ENCODE measurements around the gene SCAMP2.
A peak's percentile ranks its signal among the peaks of the same experiment; 100 is the strongest.

The SCAMP2 gene

GRCh38 chr15:74858369-74858740 lies 14.8 kb downstream of the SCAMP2 start:
- no peak for DNase-seq (ENCODE audit: low read depth)

- no peak for DNase-seq (ENCODE audit: low read depth)
Observed at GRCh38 chr15:74857671-74858368, 15.3 kb downstream of the SCAMP2 start.

- DNase-seq (ENCODE audit: low read depth), result no peak
Observed at GRCh38 chr15:74857082-74857655, 16.0 kb downstream of the SCAMP2 start.

- DNase-seq (ENCODE audit: low read depth), result no peak
Observed at GRCh38 chr15:74856537-74856936, 16.6 kb downstream of the SCAMP2 start.

GRCh38 chr15:74855857-74856256 lies 17.3 kb downstream of the SCAMP2 start:
- DNase-seq (ENCODE audit: low read depth), result no peak

- no peak for DNase-seq (ENCODE audit: low read depth)
Observed at GRCh38 chr15:74854453-74855022, 18.6 kb downstream of the SCAMP2 start.

- no peak for DNase-seq (ENCODE audit: low read depth)
Observed at GRCh38 chr15:74851960-74852359, 21.2 kb downstream of the SCAMP2 start.

GRCh38 chr15:74850393-74850792 lies 22.8 kb downstream of the SCAMP2 start:
- no peak for DNase-seq (ENCODE audit: low read depth)

GRCh38 chr15:74847432-74847831 lies 25.7 kb downstream of the SCAMP2 start:
- DNase-seq (ENCODE audit: low read depth), result no peak

- no peak for DNase-seq (ENCODE audit: low read depth)
Observed at GRCh38 chr15:74845581-74845980, 27.6 kb downstream of the SCAMP2 start.

- no peak for DNase-seq (ENCODE audit: low read depth)
Observed at GRCh38 chr15:74845208-74845568, 28.0 kb downstream of the SCAMP2 start.

- DNase-seq (ENCODE audit: low read depth), result no peak
Observed at GRCh38 chr15:74844319-74845207, 28.6 kb downstream of the SCAMP2 start.

- no peak for DNase-seq (ENCODE audit: low read depth)
Observed at GRCh38 chr15:74843891-74844299, 29.3 kb downstream of the SCAMP2 start.

GRCh38 chr15:74843445-74843828 lies 29.7 kb downstream of the SCAMP2 start:
- no peak for DNase-seq (ENCODE audit: low read depth)

- peak; percentile 61 for DNase-seq (ENCODE audit: low read depth)
Observed at GRCh38 chr15:74842581-74843444, 30.4 kb downstream of the SCAMP2 start, which contains the start of gene ULK3. Gene ULK3, minus strand, starts transcription at chr15:74843156. Its CDS starts 51 bp downstream, at chr15:74843105.

GRCh38 chr15:74841891-74842373 lies 31.2 kb downstream of the SCAMP2 start:
- DNase-seq (ENCODE audit: low read depth), result no peak

GRCh38 chr15:74840851-74841775 lies 32.1 kb downstream of the SCAMP2 start:
- DNase-seq (ENCODE audit: low read depth), result no peak

GRCh38 chr15:74839526-74840395 lies 33.4 kb downstream of the SCAMP2 start:
- no peak for DNase-seq (ENCODE audit: low read depth)

GRCh38 chr15:74838746-74839525 lies 34.2 kb downstream of the SCAMP2 start:
- no peak for DNase-seq (ENCODE audit: low read depth)

Measured in fibroblast of the conjunctiva (primary cell).